Measurements from ENCODE around the gene EGFLAM. TPM values are rescaled to one million over a fixed set of nuclear protein-coding genes. Genes with fewer than 3 reads are reported as not detected.

Gene EGFLAM
- polyA plus RNA-seq, 1 experiment: 16.4 TPM

GRCh38 chr5:38404667-38405276 is 146.4 kb downstream of the EGFLAM start:
- peaks cover 33% of the 10 kb centered on the region for H3K27me3 ChIP-seq (ENCODE audit: control insufficient read depth, insufficient read depth, low read length)
- CTCF ChIA-PET: no interaction called here
- POLR2A ChIA-PET: no interaction called here

GRCh38 chr5:38408446-38409198 is 150.3 kb downstream of the EGFLAM start:
- ChIA-PET POLR2A (no interaction called here), CTCF (interaction anchor here (1.4 to 3.5 kb wide), 2 partner anchors 12 to 26 kb away, joined by 6 to 13 read pairs; no protein-coding TSS in a partner anchor)

More at GRCh38 chr5:38404667-38405276, 146.4 kb downstream of the EGFLAM start:
- TF ChIP-seq CTCF (IDR thresholded peaks at IDR 0.05; ENCODE audit: low read depth, low read length): 0 out of 2 replicates have a peak, but pooled peaks have one; percentile 19
- Histone ChIP-seq H3K4me3 (ENCODE audit: low read depth, low read length) (no peak overlapping the region), H3K9me3 (ENCODE audit: control insufficient read depth, insufficient read depth, low read length) (no peaks in the 10 kb centered on the region), H3K27ac (ENCODE audit: low read depth, low read length) (no peak overlapping the region)
- DNase-seq (ENCODE audit: low read depth, low spot score): no peak

GRCh38 chr5:38410304-38410990 is 152.1 kb downstream of the EGFLAM start:
- TF ChIP-seq CTCF (IDR thresholded peaks at IDR 0.05; ENCODE audit: low read depth, low read length): no peak
- no peak overlapping the region for H3K4me3 ChIP-seq (ENCODE audit: low read depth, low read length)
- POLR2A ChIA-PET: no interaction called here
- CTCF ChIA-PET: interaction anchor here (2.0 kb wide), 1 partner anchor 10 kb away, joined by 17 read pairs; no protein-coding TSS in a partner anchor
- DNase-seq (ENCODE audit: low read depth, low spot score): no peak
- peaks cover 28% of the 10 kb centered on the region for H3K27me3 ChIP-seq (ENCODE audit: control insufficient read depth, insufficient read depth, low read length)
- no peaks in the 10 kb centered on the region for H3K9me3 ChIP-seq (ENCODE audit: control insufficient read depth, insufficient read depth, low read length)
- no peak overlapping the region for H3K27ac ChIP-seq (ENCODE audit: low read depth, low read length)

More at GRCh38 chr5:38408446-38409198, 150.3 kb downstream of the EGFLAM start:
- Histone ChIP-seq H3K27me3 (ENCODE audit: control insufficient read depth, insufficient read depth, low read length) (peaks cover 28% of the 10 kb centered on the region), H3K27ac (ENCODE audit: low read depth, low read length) (no peak overlapping the region), H3K9me3 (ENCODE audit: control insufficient read depth, insufficient read depth, low read length) (no peaks in the 10 kb centered on the region), H3K4me3 (ENCODE audit: low read depth, low read length) (no peak overlapping the region)
- no peak for TF ChIP-seq CTCF (IDR thresholded peaks at IDR 0.05; ENCODE audit: low read depth, low read length)
- no peak for DNase-seq (ENCODE audit: low read depth, low spot score)

GRCh38 chr5:38413696-38414095 is 155.3 kb downstream of the EGFLAM start:
- no peak for TF ChIP-seq CTCF (IDR thresholded peaks at IDR 0.05; ENCODE audit: low read depth, low read length)
- DNase-seq (ENCODE audit: low read depth, low spot score): no peak
- H3K27me3 ChIP-seq (ENCODE audit: control insufficient read depth, insufficient read depth, low read length): peaks cover 16% of the 10 kb centered on the region
- H3K4me3 ChIP-seq (ENCODE audit: low read depth, low read length): no peak overlapping the region
- H3K27ac ChIP-seq (ENCODE audit: low read depth, low read length): no peak overlapping the region
- POLR2A ChIA-PET: no interaction called here
- H3K9me3 ChIP-seq (ENCODE audit: control insufficient read depth, insufficient read depth, low read length): no peaks in the 10 kb centered on the region
- CTCF ChIA-PET: interaction anchor here (1.4 to 3.9 kb wide), 3 partner anchors 28 to 396 kb away, joined by 3 to 18 read pairs (median 14); no protein-coding TSS in a partner anchor

All from AG04450 (cell line).